ENCODE data around the gene SLC25A1.

The SLC25A1 gene

GRCh38 chr22:19208287-19208847 is 29.8 kb upstream of the SLC25A1 start:
- TF ChIP-seq TEAD4 (IDR thresholded peaks at IDR 0.05), result no peak
- no peak for TF ChIP-seq USF1 (IDR thresholded peaks at IDR 0.05)
- TF ChIP-seq CREB1 (IDR thresholded peaks at IDR 0.05; ENCODE audit: low read depth), result no peak
- TF ChIP-seq FOXM1 (IDR thresholded peaks at IDR 0.05; ENCODE audit: borderline replicate concordance, low read depth), result no peak
- TF ChIP-seq, protein P1, sequence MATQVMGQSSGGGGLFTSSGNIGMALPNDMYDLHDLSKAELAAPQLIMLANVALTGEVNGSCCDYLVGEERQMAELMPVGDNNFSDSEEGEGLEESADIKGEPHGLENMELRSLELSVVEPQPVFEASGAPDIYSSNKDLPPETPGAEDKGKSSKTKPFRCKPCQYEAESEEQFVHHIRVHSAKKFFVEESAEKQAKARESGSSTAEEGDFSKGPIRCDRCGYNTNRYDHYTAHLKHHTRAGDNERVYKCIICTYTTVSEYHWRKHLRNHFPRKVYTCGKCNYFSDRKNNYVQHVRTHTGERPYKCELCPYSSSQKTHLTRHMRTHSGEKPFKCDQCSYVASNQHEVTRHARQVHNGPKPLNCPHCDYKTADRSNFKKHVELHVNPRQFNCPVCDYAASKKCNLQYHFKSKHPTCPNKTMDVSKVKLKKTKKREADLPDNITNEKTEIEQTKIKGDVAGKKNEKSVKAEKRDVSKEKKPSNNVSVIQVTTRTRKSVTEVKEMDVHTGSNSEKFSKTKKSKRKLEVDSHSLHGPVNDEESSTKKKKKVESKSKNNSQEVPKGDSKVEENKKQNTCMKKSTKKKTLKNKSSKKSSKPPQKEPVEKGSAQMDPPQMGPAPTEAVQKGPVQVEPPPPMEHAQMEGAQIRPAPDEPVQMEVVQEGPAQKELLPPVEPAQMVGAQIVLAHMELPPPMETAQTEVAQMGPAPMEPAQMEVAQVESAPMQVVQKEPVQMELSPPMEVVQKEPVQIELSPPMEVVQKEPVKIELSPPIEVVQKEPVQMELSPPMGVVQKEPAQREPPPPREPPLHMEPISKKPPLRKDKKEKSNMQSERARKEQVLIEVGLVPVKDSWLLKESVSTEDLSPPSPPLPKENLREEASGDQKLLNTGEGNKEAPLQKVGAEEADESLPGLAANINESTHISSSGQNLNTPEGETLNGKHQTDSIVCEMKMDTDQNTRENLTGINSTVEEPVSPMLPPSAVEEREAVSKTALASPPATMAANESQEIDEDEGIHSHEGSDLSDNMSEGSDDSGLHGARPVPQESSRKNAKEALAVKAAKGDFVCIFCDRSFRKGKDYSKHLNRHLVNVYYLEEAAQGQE (IDR thresholded peaks at IDR 0.05; ENCODE audit: low read depth), result no peak
- TF ChIP-seq RAD21 (IDR thresholded peaks at IDR 0.05; ENCODE audit: low read depth), result no peak
- TF ChIP-seq, protein P2, sequence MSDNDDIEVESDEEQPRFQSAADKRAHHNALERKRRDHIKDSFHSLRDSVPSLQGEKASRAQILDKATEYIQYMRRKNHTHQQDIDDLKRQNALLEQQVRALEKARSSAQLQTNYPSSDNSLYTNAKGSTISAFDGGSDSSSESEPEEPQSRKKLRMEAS (IDR thresholded peaks at IDR 0.05), result no peak
- TF ChIP-seq ZBTB7A (IDR thresholded peaks at IDR 0.05; ENCODE audit: low read depth), result no peak
- no peak for TF ChIP-seq TCF12 (IDR thresholded peaks at IDR 0.05; ENCODE audit: low read depth)
- TF ChIP-seq EGR1 (IDR thresholded peaks at IDR 0.05), result no peak
- no peak for TF ChIP-seq YY1 (IDR thresholded peaks at IDR 0.05; ENCODE audit: low read depth)
- TF ChIP-seq NFIC (IDR thresholded peaks at IDR 0.05), result no peak
- no peak for TF ChIP-seq TAF1 (IDR thresholded peaks at IDR 0.05; ENCODE audit: low read depth)
- TF ChIP-seq CEBPB (IDR thresholded peaks at IDR 0.05), result no peak
- TF ChIP-seq EP300 (IDR thresholded peaks at IDR 0.05; ENCODE audit: borderline replicate concordance), result no peak

DNA sequence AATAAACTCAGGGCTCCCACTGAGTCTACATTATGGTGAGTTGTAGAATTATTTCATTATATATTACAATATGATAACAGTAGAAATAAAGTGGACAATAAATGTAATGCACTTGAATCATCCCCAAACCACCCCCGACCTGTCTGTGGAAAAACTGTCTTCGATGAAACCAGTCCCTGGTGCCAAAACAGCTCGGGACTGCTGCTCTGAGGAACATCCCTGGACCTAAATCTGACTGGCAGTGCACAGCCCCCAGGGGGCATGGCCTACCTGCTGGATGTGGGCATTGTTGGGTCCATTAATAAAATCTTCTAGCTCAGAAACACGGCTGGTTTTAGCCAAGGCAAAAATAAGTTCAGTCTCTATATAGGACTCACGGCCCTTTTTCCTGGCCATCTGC is 29.3 kb upstream of the SLC25A1 start:
- TF ChIP-seq EP300 (IDR thresholded peaks at IDR 0.05; ENCODE audit: borderline replicate concordance), result no peak
- TF ChIP-seq CREB1 (IDR thresholded peaks at IDR 0.05; ENCODE audit: low read depth), result no peak
- TF ChIP-seq EGR1 (IDR thresholded peaks at IDR 0.05), result no peak
- TF ChIP-seq USF1 (IDR thresholded peaks at IDR 0.05), result no peak
- TF ChIP-seq TAF1 (IDR thresholded peaks at IDR 0.05; ENCODE audit: low read depth), result no peak
- TF ChIP-seq, protein P2 (IDR thresholded peaks at IDR 0.05), result no peak
- no peak for TF ChIP-seq CEBPB (IDR thresholded peaks at IDR 0.05)
- TF ChIP-seq TEAD4 (IDR thresholded peaks at IDR 0.05), result no peak
- no peak for TF ChIP-seq FOXM1 (IDR thresholded peaks at IDR 0.05; ENCODE audit: borderline replicate concordance, low read depth)
- no peak for TF ChIP-seq YY1 (IDR thresholded peaks at IDR 0.05; ENCODE audit: low read depth)
- no peak for TF ChIP-seq ZBTB7A (IDR thresholded peaks at IDR 0.05; ENCODE audit: low read depth)
- no peak for TF ChIP-seq RAD21 (IDR thresholded peaks at IDR 0.05; ENCODE audit: low read depth)
- TF ChIP-seq, protein P1 (IDR thresholded peaks at IDR 0.05; ENCODE audit: low read depth), result no peak
- no peak for TF ChIP-seq NFIC (IDR thresholded peaks at IDR 0.05)
- no peak for TF ChIP-seq TCF12 (IDR thresholded peaks at IDR 0.05; ENCODE audit: low read depth)

DNA sequence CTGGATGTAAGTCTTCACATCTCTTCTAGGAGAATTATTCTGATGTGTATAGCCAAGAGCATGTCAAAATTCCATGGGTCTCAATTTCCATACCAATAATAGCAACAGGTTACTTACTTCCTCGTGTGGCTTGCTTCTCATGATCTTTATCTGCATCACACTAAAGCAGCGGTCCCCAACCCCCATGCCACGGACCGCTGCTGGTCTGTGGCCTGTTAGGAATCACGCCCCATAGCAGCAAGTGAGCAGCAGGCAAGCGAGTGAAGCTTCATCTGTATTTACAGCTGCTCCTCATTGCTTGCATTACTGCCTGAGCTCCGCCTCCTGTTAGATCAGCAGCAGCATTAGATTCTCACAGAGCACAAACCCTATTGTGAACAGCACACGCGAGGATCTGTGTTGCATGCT is 28.9 kb upstream of the SLC25A1 start:
- no peak for TF ChIP-seq YY1 (IDR thresholded peaks at IDR 0.05; ENCODE audit: low read depth)
- no peak for TF ChIP-seq EGR1 (IDR thresholded peaks at IDR 0.05)
- no peak for TF ChIP-seq EP300 (IDR thresholded peaks at IDR 0.05; ENCODE audit: borderline replicate concordance)
- TF ChIP-seq, protein P2 (IDR thresholded peaks at IDR 0.05), result no peak
- TF ChIP-seq, protein P1 (IDR thresholded peaks at IDR 0.05; ENCODE audit: low read depth), result no peak
- TF ChIP-seq TCF12 (IDR thresholded peaks at IDR 0.05; ENCODE audit: low read depth), result no peak
- no peak for TF ChIP-seq FOXM1 (IDR thresholded peaks at IDR 0.05; ENCODE audit: borderline replicate concordance, low read depth)
- TF ChIP-seq NFIC (IDR thresholded peaks at IDR 0.05), result no peak
- no peak for TF ChIP-seq CEBPB (IDR thresholded peaks at IDR 0.05)
- TF ChIP-seq ZBTB7A (IDR thresholded peaks at IDR 0.05; ENCODE audit: low read depth), result no peak

DNA sequence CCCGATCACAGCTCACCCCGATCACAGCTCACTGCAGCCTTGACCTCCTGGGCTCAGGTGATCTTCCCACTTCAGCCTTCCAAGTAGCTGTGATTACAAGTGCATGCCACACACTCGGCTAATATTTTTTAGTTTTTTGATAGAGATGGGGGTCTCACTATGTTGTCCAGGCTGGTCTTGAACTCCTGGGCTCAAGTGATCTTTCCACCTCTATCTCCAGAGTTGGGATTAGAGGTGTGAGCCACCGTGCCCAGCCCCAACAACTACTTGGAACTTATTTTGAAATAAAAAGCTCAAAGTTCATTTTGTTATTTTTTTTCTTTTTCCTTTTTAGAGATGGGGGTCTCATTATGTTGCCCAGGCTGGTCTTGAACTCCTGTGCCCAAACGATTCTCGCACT is 27.8 kb upstream of the SLC25A1 start:
- no peak for TF ChIP-seq TCF12 (IDR thresholded peaks at IDR 0.05; ENCODE audit: low read depth)
- no peak for TF ChIP-seq RAD21 (IDR thresholded peaks at IDR 0.05; ENCODE audit: low read depth)
- TF ChIP-seq, protein P1 (IDR thresholded peaks at IDR 0.05; ENCODE audit: low read depth), result no peak
- TF ChIP-seq EGR1 (IDR thresholded peaks at IDR 0.05), result no peak
- TF ChIP-seq, protein P2 (IDR thresholded peaks at IDR 0.05), result no peak
- TF ChIP-seq USF1 (IDR thresholded peaks at IDR 0.05), result no peak
- TF ChIP-seq CREB1 (IDR thresholded peaks at IDR 0.05; ENCODE audit: low read depth), result no peak
- no peak for TF ChIP-seq TAF1 (IDR thresholded peaks at IDR 0.05; ENCODE audit: low read depth)
- no peak for TF ChIP-seq YY1 (IDR thresholded peaks at IDR 0.05; ENCODE audit: low read depth)
- no peak for TF ChIP-seq NFIC (IDR thresholded peaks at IDR 0.05)
- no peak for TF ChIP-seq ZBTB7A (IDR thresholded peaks at IDR 0.05; ENCODE audit: low read depth)
- TF ChIP-seq CEBPB (IDR thresholded peaks at IDR 0.05), result no peak
- no peak for TF ChIP-seq FOXM1 (IDR thresholded peaks at IDR 0.05; ENCODE audit: borderline replicate concordance, low read depth)
- no peak for TF ChIP-seq EP300 (IDR thresholded peaks at IDR 0.05; ENCODE audit: borderline replicate concordance)

Measured in Ishikawa (cell line).